ENCODE results near the gene VAV1.
"Not testable (repeated sequence)": the region's sequence is repeated elsewhere in the genome, so short reads cannot be mapped to it uniquely, and the experiment has no call there.

The VAV1 gene

GRCh38 chr19:6737873-6738786, 34.4 kb upstream of the VAV1 start:
- DNase-seq = peak; percentile 72

GRCh38 chr19:6738787-6739389, 33.6 kb upstream of the VAV1 start:
- no peak for DNase-seq

GRCh38 chr19:6739390-6739882, 33.1 kb upstream of the VAV1 start, which contains the start of gene TRIP10:
Gene TRIP10 (plus strand): TSS chr19:6739680. CDS start chr19:6739762, 82 bp downstream.
- peak; percentile 72 for DNase-seq

GRCh38 chr19:6739883-6740588, 32.5 kb upstream of the VAV1 start:
- no peak for DNase-seq

- DNase-seq = no peak
Observed at GRCh38 chr19:6740589-6741343, 31.7 kb upstream of the VAV1 start.

GRCh38 chr19:6743066-6743465, 29.4 kb upstream of the VAV1 start:
- DNase-seq = no peak

- DNase-seq = no peak
Observed at GRCh38 chr19:6743714-6744380, 28.7 kb upstream of the VAV1 start.

- DNase-seq = no peak
Observed at GRCh38 chr19:6744381-6745301, 27.9 kb upstream of the VAV1 start.

- DNase-seq = no peak
Observed at GRCh38 chr19:6745965-6746364, 26.5 kb upstream of the VAV1 start.

GRCh38 chr19:6748543-6748942, 24.0 kb upstream of the VAV1 start:
- DNase-seq = not testable (repeated sequence)

GRCh38 chr19:6750062-6750461, 22.4 kb upstream of the VAV1 start:
- no peak for DNase-seq

GRCh38 chr19:6751189-6751588, 21.3 kb upstream of the VAV1 start:
- DNase-seq = no peak

GRCh38 chr19:6752256-6753177, 20.0 kb upstream of the VAV1 start:
- DNase-seq = no peak

GRCh38 chr19:6753178-6754031, 19.1 kb upstream of the VAV1 start:
- DNase-seq = peak; percentile 70

GRCh38 chr19:6754136-6754535, 18.4 kb upstream of the VAV1 start:
- no peak for DNase-seq

- DNase-seq = no peak
Observed at GRCh38 chr19:6754653-6755463, 17.6 kb upstream of the VAV1 start.

- no peak for DNase-seq
Observed at GRCh38 chr19:6760606-6761005, 11.9 kb upstream of the VAV1 start.
